Neutrophil (primary cell): ENCODE results near the gene ZMYND8.

ENCODE experiments used
- H3K27ac ChIP-seq: fragments of 200-600 bp; sonication (generic); 2 replicates; pipeline ENCODE4 v1.5.1; 2016; ENCODE audit warnings: mild to moderate bottlenecking, moderate library complexity
- H3K27me3 ChIP-seq: fragments of 200-600 bp; sonication (generic); 2 replicates; pipeline ENCODE4 v1.6.0; 2016; ENCODE audit warnings: mild to moderate bottlenecking
- H3K36me3 ChIP-seq: fragments of 200-600 bp; sonication (generic); 2 replicates; pipeline ENCODE4 v1.5.1; 2017
- H3K4me1 ChIP-seq, 2 experiments: fragments of 200-600 bp in 1 of 2; sonication (generic) in 1 of 2; 1 replicate in 1 of 2; 2 replicates in 1 of 2; pipeline versions ENCODE4 v1.5.1 to v1.6.1; 2013 to 2016; ENCODE audit warnings: low read depth in 1 of 2, low read length in 1 of 2, mild to moderate bottlenecking in 1 of 2, moderate library complexity in 1 of 2; ENCODE audit not compliant: control insufficient read depth in 1 of 2, insufficient read depth in 1 of 2
- H3K4me3 ChIP-seq, 2 experiments: fragments of 200-600 bp in 1 of 2; sonication (generic) in 1 of 2; 1 replicate in 1 of 2; 2 replicates in 1 of 2; pipeline ENCODE4 v1.5.1; 2013 to 2016; ENCODE audit warnings: low read depth in 1 of 2, low read length in 1 of 2, mild to moderate bottlenecking in 1 of 2, moderate library complexity in 1 of 2
- H3K9me3 ChIP-seq: fragments of 200-600 bp; sonication (generic); 2 replicates; pipeline ENCODE4 v1.5.1; 2016
- CTCF ChIP-seq: fragments of 200-600 bp; sonication (generic); IDR thresholded peaks from 2 replicates; pipeline ENCODE4 v1.5.1; 2016; ENCODE audit warnings: antibody characterized with exemption

ZMYND8 gene

GRCh38 chr20:47314647-47315338 is 41.7 kb downstream of the ZMYND8 start:
- H3K4me3 ChIP-seq, result no peak overlapping the region
- peaks cover under 1% of the 10 kb centered on the region for H3K36me3 ChIP-seq
- no peaks in the 10 kb centered on the region for H3K27me3 ChIP-seq
- H3K9me3 ChIP-seq, result no peaks in the 10 kb centered on the region
- peaks cover 36 to 38% of the 10 kb centered on the region in 2 experiments for H3K4me1 ChIP-seq
- H3K27ac ChIP-seq, result peak overlapping the region; percentile 47
- TF ChIP-seq CTCF, result no peak

- Histone ChIP-seq H3K27me3 (no peaks in the 10 kb centered on the region), H3K27ac (no peak overlapping the region), H3K36me3 (peaks cover 17% of the 10 kb centered on the region), H3K4me3 (no peak overlapping the region), H3K9me3 (no peaks in the 10 kb centered on the region), H3K4me1 (peaks cover 10 to 12% of the 10 kb centered on the region in 2 experiments)
- TF ChIP-seq CTCF, result no peak
Observed at GRCh38 chr20:47311967-47312681, 44.4 kb downstream of the ZMYND8 start.

GRCh38 chr20:47311211-47311610 is 45.3 kb downstream of the ZMYND8 start:
- peaks cover 23% of the 10 kb centered on the region for H3K36me3 ChIP-seq
- no peak for TF ChIP-seq CTCF
- H3K27ac ChIP-seq, result no peak overlapping the region
- peaks cover under 1 to 4% of the 10 kb centered on the region in 2 experiments for H3K4me1 ChIP-seq
- H3K4me3 ChIP-seq, result no peak overlapping the region
- H3K27me3 ChIP-seq, result no peaks in the 10 kb centered on the region
- H3K9me3 ChIP-seq, result no peaks in the 10 kb centered on the region

GRCh38 chr20:47310729-47311128 is 45.8 kb downstream of the ZMYND8 start:
- no peak for TF ChIP-seq CTCF
- Histone ChIP-seq H3K4me3 (no peak overlapping the region), H3K36me3 (peaks cover 28% of the 10 kb centered on the region), H3K27me3 (no peaks in the 10 kb centered on the region), H3K9me3 (no peaks in the 10 kb centered on the region), H3K27ac (no peak overlapping the region), H3K4me1 (peaks cover 0 to 7% of the 10 kb centered on the region in 2 experiments)

- Histone ChIP-seq H3K9me3 (no peaks in the 10 kb centered on the region), H3K36me3 (peaks cover 30% of the 10 kb centered on the region), H3K27ac (no peak overlapping the region), H3K27me3 (no peaks in the 10 kb centered on the region), H3K4me3 (no peak overlapping the region), H3K4me1 (peaks cover 0 to 9% of the 10 kb centered on the region in 2 experiments)
- TF ChIP-seq CTCF, result no peak
Observed at GRCh38 chr20:47309806-47310426, 46.6 kb downstream of the ZMYND8 start.
